WTC11 (cell line): ENCODE measurements around the gene DMXL1. TPM values are rescaled to one million over a fixed set of nuclear protein-coding genes. Genes with fewer than 3 reads are reported as not detected.

Source experiments
- ATAC-seq: fragments of 200-7000 bp; cut with Tn5 transposase; 2 replicates; pipeline ENCODE4 v1.10.0; 2021; ENCODE audit warnings: mild to moderate bottlenecking, moderate library complexity
- CTCF ChIA-PET: fragments of 300-600 bp; sonication (Branson Sonifier 250); formaldehyde crosslinking; loops from one replicate; lab custom pipeline; 2021; ENCODE audit warnings: antibody characterized with exemption; lab: Charles Lee
- POLR2A ChIA-PET: fragments of 350-600 bp; sonication (Branson Sonifier 250); formaldehyde crosslinking; loops from one replicate; lab custom pipeline; 2021; ENCODE audit warnings: antibody characterized with exemption; lab: Charles Lee
- DNase-seq: peaks from one replicate; pipeline ENCODE4 v3.0.0; 2021; ENCODE audit warnings: low spot score
- H3K27ac Mint-ChIP-seq: 2 replicates; pipeline ENCODE4 v1.8.0; 2021; ENCODE audit warnings: mixed read lengths
- H3K27me3 Mint-ChIP-seq: 2 replicates; pipeline ENCODE4 v1.8.0; 2021; ENCODE audit warnings: low read depth, mild to moderate bottlenecking, moderate library complexity, mixed read lengths
- H3K36me3 Mint-ChIP-seq: 2 replicates; pipeline ENCODE4 v1.8.0; 2021; ENCODE audit warnings: mixed read lengths
- H3K4me1 Mint-ChIP-seq: 2 replicates; pipeline ENCODE4 v1.8.0; 2022; ENCODE audit warnings: mixed read lengths
- H3K4me3 Mint-ChIP-seq: 2 replicates; pipeline ENCODE4 v1.8.0; 2021; ENCODE audit warnings: mild to moderate bottlenecking, moderate library complexity, mixed read lengths
- H3K9me3 Mint-ChIP-seq: 2 replicates; pipeline ENCODE4 v1.8.0; 2021; ENCODE audit warnings: mixed read lengths
- ETV6 ChIP-seq: sonication (generic); formaldehyde crosslinking; IDR thresholded peaks from 2 replicates; pipeline ENCODE4 v1.8.1; 2022; ENCODE audit warnings: mild to moderate bottlenecking, missing genetic modification reagents
- NFE2L1 ChIP-seq: sonication (generic); formaldehyde crosslinking; IDR thresholded peaks from 2 replicates; pipeline ENCODE4 v1.8.1; 2023; ENCODE audit warnings: missing genetic modification reagents
- NR1H2 ChIP-seq: sonication (generic); formaldehyde crosslinking; IDR thresholded peaks from 2 replicates; pipeline ENCODE4 v1.9.0; 2021; ENCODE audit warnings: mild to moderate bottlenecking, moderate library complexity, missing genetic modification reagents
- NR2C2 ChIP-seq: sonication (generic); formaldehyde crosslinking; IDR thresholded peaks from 2 replicates; pipeline ENCODE4 v1.8.0; 2022; ENCODE audit warnings: mild to moderate bottlenecking, missing genetic modification reagents
- NR3C1 ChIP-seq: sonication (generic); formaldehyde crosslinking; conservative IDR thresholded peaks from 2 replicates; pipeline ENCODE4 v1.8.1; 2023; ENCODE audit warnings: low read depth, mild to moderate bottlenecking, missing genetic modification reagents
- OVOL2 ChIP-seq: fragments of 250-450 bp; sonication (Bioruptor Pico); IDR thresholded peaks from 2 replicates; pipeline ENCODE4 v1.9.0; 2021; ENCODE audit warnings: mild to moderate bottlenecking, borderline replicate concordance
- TEAD1 ChIP-seq: sonication (generic); formaldehyde crosslinking; IDR thresholded peaks from 2 replicates; pipeline ENCODE4 v1.8.0; 2022; ENCODE audit warnings: mild to moderate bottlenecking, missing genetic modification reagents
- ZBTB21 ChIP-seq: sonication (generic); formaldehyde crosslinking; IDR thresholded peaks from 2 replicates; pipeline ENCODE4 v1.8.1; 2023; ENCODE audit warnings: mild to moderate bottlenecking, missing genetic modification reagents, borderline replicate concordance
- ZNF396 ChIP-seq: fragments of 250-450 bp; sonication (Bioruptor Pico); IDR thresholded peaks from 2 replicates; pipeline ENCODE4 v1.8.0; 2021; ENCODE audit warnings: mild to moderate bottlenecking, moderate library complexity, borderline replicate concordance
- ZNF423 ChIP-seq: fragments of 250-450 bp; sonication (Bioruptor Pico); IDR thresholded peaks from 2 replicates; pipeline ENCODE4 v2.1.2; 2022; ENCODE audit warnings: mild to moderate bottlenecking, moderate library complexity
- ZNF671 ChIP-seq: fragments of 250-450 bp; sonication (Bioruptor Pico); IDR thresholded peaks from 2 replicates; pipeline ENCODE4 v1.8.0; 2021; ENCODE audit warnings: mild to moderate bottlenecking
- total RNA-seq: library from RNA; stranded (reverse); gene quantifications from 3 replicates; pipeline ENCODE4 v1.2.3, GENCODE V29; 2021
- TF ChIP-seq, protein P1 (sequence below): sonication (generic); formaldehyde crosslinking; IDR thresholded peaks from 2 replicates; pipeline ENCODE4 v1.8.1; 2022; ENCODE audit warnings: low read depth, missing genetic modification reagents, borderline replicate concordance
- TF ChIP-seq, protein P2 (sequence below): sonication (generic); formaldehyde crosslinking; IDR thresholded peaks from 2 replicates; pipeline ENCODE4 v1.8.1; 2023; ENCODE audit warnings: mild to moderate bottlenecking, missing genetic modification reagents, moderate library complexity
- TF ChIP-seq, protein P3 (sequence below): sonication (generic); formaldehyde crosslinking; IDR thresholded peaks from 2 replicates; pipeline ENCODE4 v1.8.1; 2022; ENCODE audit warnings: missing genetic modification reagents, borderline replicate concordance
- TF ChIP-seq, protein P4 (sequence below): sonication (generic); formaldehyde crosslinking; IDR thresholded peaks from 2 replicates; pipeline ENCODE4 v1.8.0; 2023; ENCODE audit warnings: missing genetic modification reagents
- TF ChIP-seq, protein P5 (sequence below): fragments of 250-450 bp; sonication (Bioruptor Pico); IDR thresholded peaks from 2 replicates; pipeline ENCODE4 v1.9.0; 2021; ENCODE audit warnings: mild to moderate bottlenecking, borderline replicate concordance
- TF ChIP-seq, protein P6 (sequence below): sonication (generic); formaldehyde crosslinking; IDR thresholded peaks from 2 replicates; pipeline ENCODE4 v1.8.1; 2023; ENCODE audit warnings: mild to moderate bottlenecking, moderate library complexity, missing genetic modification reagents
- TF ChIP-seq, protein P7 (sequence below): fragments of 250-450 bp; sonication (Bioruptor Pico); IDR thresholded peaks from 2 replicates; pipeline ENCODE4 v2.1.2; 2022; ENCODE audit warnings: mild to moderate bottlenecking, moderate library complexity
- TF ChIP-seq, protein P8 (sequence below): sonication (generic); formaldehyde crosslinking; IDR thresholded peaks from 2 replicates; pipeline ENCODE4 v1.8.1; 2023; ENCODE audit warnings: mild to moderate bottlenecking, missing genetic modification reagents, borderline replicate concordance

Gene DMXL1
- total RNA-seq, 1 experiment from 2014 or later, result 43.7 TPM

DNA sequence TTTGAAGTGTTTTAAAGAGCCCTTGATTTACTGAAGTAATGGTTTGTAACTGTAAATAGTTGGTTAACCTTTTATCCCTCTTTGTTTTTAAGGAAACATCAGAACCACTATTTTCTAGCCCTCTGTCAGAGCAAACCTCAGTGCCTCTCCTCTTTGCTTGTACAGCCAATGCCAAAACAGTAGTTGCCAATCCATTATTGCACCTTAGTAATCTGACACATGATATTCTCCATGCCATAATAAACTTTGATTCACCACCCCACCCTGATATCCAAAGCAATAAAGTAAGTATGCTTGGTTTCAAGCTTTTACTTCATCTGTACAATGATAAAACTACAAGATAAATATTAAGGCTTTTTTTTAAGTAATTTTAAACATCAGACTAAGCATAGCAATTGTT, 100.8 kb downstream of the DMXL1 start:
- H3K27me3 Mint-ChIP-seq, result no peaks in the 10 kb centered on the region
- H3K9me3 Mint-ChIP-seq, result no peaks in the 10 kb centered on the region
- CTCF ChIA-PET, result no interaction called here
- peaks cover 7% of the 10 kb centered on the region; the same call in 1 of the 2 replicates for H3K36me3 Mint-ChIP-seq
- H3K27ac Mint-ChIP-seq, result no peak overlapping the region
- no peak overlapping the region for H3K4me3 Mint-ChIP-seq
- ATAC-seq, result no peak
- POLR2A ChIA-PET, result no interaction called here
- peaks cover 16% of the 10 kb centered on the region for H3K4me1 Mint-ChIP-seq
- TF ChIP-seq, protein P1, sequence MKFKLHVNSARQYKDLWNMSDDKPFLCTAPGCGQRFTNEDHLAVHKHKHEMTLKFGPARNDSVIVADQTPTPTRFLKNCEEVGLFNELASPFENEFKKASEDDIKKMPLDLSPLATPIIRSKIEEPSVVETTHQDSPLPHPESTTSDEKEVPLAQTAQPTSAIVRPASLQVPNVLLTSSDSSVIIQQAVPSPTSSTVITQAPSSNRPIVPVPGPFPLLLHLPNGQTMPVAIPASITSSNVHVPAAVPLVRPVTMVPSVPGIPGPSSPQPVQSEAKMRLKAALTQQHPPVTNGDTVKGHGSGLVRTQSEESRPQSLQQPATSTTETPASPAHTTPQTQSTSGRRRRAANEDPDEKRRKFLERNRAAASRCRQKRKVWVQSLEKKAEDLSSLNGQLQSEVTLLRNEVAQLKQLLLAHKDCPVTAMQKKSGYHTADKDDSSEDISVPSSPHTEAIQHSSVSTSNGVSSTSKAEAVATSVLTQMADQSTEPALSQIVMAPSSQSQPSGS (CRISPR knock-in tag), result no peak
- TF ChIP-seq ZBTB21, result no peak
- TF ChIP-seq, protein P2, sequence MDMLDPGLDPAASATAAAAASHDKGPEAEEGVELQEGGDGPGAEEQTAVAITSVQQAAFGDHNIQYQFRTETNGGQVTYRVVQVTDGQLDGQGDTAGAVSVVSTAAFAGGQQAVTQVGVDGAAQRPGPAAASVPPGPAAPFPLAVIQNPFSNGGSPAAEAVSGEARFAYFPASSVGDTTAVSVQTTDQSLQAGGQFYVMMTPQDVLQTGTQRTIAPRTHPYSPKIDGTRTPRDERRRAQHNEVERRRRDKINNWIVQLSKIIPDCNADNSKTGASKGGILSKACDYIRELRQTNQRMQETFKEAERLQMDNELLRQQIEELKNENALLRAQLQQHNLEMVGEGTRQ (CRISPR knock-in tag), result no peak
- TF ChIP-seq, protein P3, sequence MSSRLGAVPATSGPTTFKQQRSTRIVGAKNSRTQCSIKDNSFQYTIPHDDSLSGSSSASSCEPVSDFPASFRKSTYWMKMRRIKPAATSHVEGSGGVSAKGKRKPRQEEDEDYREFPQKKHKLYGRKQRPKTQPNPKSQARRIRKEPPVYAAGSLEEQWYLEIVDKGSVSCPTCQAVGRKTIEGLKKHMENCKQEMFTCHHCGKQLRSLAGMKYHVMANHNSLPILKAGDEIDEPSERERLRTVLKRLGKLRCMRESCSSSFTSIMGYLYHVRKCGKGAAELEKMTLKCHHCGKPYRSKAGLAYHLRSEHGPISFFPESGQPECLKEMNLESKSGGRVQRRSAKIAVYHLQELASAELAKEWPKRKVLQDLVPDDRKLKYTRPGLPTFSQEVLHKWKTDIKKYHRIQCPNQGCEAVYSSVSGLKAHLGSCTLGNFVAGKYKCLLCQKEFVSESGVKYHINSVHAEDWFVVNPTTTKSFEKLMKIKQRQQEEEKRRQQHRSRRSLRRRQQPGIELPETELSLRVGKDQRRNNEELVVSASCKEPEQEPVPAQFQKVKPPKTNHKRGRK (CRISPR knock-in tag), result no peak
- no peak for TF ChIP-seq TEAD1 (CRISPR knock-in tag)
- TF ChIP-seq, protein P4, sequence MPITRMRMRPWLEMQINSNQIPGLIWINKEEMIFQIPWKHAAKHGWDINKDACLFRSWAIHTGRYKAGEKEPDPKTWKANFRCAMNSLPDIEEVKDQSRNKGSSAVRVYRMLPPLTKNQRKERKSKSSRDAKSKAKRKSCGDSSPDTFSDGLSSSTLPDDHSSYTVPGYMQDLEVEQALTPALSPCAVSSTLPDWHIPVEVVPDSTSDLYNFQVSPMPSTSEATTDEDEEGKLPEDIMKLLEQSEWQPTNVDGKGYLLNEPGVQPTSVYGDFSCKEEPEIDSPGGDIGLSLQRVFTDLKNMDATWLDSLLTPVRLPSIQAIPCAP, result no peak
- no peak for TF ChIP-seq ZNF396 (CRISPR knock-in tag)
- TF ChIP-seq NR3C1, result no peak
- TF ChIP-seq, protein P5, sequence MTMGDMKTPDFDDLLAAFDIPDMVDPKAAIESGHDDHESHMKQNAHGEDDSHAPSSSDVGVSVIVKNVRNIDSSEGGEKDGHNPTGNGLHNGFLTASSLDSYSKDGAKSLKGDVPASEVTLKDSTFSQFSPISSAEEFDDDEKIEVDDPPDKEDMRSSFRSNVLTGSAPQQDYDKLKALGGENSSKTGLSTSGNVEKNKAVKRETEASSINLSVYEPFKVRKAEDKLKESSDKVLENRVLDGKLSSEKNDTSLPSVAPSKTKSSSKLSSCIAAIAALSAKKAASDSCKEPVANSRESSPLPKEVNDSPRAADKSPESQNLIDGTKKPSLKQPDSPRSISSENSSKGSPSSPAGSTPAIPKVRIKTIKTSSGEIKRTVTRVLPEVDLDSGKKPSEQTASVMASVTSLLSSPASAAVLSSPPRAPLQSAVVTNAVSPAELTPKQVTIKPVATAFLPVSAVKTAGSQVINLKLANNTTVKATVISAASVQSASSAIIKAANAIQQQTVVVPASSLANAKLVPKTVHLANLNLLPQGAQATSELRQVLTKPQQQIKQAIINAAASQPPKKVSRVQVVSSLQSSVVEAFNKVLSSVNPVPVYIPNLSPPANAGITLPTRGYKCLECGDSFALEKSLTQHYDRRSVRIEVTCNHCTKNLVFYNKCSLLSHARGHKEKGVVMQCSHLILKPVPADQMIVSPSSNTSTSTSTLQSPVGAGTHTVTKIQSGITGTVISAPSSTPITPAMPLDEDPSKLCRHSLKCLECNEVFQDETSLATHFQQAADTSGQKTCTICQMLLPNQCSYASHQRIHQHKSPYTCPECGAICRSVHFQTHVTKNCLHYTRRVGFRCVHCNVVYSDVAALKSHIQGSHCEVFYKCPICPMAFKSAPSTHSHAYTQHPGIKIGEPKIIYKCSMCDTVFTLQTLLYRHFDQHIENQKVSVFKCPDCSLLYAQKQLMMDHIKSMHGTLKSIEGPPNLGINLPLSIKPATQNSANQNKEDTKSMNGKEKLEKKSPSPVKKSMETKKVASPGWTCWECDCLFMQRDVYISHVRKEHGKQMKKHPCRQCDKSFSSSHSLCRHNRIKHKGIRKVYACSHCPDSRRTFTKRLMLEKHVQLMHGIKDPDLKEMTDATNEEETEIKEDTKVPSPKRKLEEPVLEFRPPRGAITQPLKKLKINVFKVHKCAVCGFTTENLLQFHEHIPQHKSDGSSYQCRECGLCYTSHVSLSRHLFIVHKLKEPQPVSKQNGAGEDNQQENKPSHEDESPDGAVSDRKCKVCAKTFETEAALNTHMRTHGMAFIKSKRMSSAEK (CRISPR knock-in tag), result no peak
- TF ChIP-seq NR1H2 (CRISPR knock-in tag), result no peak
- TF ChIP-seq, protein P6, sequence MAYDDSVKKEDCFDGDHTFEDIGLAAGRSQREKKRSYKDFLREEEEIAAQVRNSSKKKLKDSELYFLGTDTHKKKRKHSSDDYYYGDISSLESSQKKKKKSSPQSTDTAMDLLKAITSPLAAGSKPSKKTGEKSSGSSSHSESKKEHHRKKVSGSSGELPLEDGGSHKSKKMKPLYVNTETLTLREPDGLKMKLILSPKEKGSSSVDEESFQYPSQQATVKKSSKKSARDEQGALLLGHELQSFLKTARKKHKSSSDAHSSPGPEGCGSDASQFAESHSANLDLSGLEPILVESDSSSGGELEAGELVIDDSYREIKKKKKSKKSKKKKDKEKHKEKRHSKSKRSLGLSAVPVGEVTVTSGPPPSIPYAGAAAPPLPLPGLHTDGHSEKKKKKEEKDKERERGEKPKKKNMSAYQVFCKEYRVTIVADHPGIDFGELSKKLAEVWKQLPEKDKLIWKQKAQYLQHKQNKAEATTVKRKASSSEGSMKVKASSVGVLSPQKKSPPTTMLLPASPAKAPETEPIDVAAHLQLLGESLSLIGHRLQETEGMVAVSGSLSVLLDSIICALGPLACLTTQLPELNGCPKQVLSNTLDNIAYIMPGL (CRISPR knock-in tag), result no peak
- TF ChIP-seq ZNF671 (CRISPR knock-in tag), result no peak
- no peak for TF ChIP-seq ETV6 (CRISPR knock-in tag)
- no peak for DNase-seq

DNA sequence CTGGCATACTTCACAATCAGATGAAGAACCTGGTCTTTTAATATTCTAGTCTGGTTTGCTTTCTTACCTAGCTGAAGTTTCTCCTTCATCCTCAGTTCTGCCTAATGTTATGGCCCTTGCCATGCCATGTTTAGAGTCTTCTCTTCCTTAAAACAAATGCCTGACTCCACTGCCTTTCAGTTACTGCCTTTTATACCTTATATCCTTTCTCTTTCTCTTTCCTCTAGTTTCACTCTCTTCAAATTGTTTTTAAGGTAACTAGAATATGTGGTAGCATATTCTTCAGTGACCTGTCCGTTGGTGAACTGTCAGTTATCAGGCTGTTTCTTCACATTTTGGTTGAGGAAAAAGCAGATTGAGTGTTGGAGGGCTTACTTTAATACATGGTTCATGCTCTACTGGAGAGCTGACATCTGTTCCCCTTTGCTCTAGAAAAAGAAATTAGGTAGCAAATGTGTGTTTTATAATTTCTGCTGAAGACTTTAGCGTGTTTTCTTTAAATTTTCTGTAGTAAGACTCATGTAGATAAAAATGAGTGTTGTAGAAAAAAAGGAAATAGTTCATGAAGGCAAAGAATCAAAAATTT, 103.8 kb downstream of the DMXL1 start:
- no peaks in the 10 kb centered on the region for H3K27me3 Mint-ChIP-seq
- no peak overlapping the region for H3K27ac Mint-ChIP-seq
- DNase-seq (no peak), ATAC-seq (no peak)
- H3K4me1 Mint-ChIP-seq, result peaks cover 18% of the 10 kb centered on the region
- no peaks in the 10 kb centered on the region for H3K9me3 Mint-ChIP-seq
- CTCF ChIA-PET, result no interaction called here
- peaks cover 4% of the 10 kb centered on the region; the same call in 1 of the 2 replicates for H3K36me3 Mint-ChIP-seq
- no peak overlapping the region for H3K4me3 Mint-ChIP-seq
- POLR2A ChIA-PET, result no interaction called here
- TF ChIP-seq TEAD1 (CRISPR knock-in tag) (no peak), NR2C2 (CRISPR knock-in tag) (no peak), ZNF423 (no peak), OVOL2 (CRISPR knock-in tag) (no peak), NFE2L1 (CRISPR knock-in tag) (no peak)
- TF ChIP-seq, protein P7, sequence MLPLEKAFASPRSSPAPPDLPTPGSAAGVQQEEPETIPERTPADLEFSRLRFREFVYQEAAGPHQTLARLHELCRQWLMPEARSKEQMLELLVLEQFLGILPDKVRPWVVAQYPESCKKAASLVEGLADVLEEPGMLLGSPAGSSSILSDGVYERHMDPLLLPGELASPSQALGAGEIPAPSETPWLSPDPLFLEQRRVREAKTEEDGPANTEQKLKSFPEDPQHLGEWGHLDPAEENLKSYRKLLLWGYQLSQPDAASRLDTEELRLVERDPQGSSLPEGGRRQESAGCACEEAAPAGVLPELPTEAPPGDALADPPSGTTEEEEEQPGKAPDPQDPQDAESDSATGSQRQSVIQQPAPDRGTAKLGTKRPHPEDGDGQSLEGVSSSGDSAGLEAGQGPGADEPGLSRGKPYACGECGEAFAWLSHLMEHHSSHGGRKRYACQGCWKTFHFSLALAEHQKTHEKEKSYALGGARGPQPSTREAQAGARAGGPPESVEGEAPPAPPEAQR, result no peak
- TF ChIP-seq, protein P8, sequence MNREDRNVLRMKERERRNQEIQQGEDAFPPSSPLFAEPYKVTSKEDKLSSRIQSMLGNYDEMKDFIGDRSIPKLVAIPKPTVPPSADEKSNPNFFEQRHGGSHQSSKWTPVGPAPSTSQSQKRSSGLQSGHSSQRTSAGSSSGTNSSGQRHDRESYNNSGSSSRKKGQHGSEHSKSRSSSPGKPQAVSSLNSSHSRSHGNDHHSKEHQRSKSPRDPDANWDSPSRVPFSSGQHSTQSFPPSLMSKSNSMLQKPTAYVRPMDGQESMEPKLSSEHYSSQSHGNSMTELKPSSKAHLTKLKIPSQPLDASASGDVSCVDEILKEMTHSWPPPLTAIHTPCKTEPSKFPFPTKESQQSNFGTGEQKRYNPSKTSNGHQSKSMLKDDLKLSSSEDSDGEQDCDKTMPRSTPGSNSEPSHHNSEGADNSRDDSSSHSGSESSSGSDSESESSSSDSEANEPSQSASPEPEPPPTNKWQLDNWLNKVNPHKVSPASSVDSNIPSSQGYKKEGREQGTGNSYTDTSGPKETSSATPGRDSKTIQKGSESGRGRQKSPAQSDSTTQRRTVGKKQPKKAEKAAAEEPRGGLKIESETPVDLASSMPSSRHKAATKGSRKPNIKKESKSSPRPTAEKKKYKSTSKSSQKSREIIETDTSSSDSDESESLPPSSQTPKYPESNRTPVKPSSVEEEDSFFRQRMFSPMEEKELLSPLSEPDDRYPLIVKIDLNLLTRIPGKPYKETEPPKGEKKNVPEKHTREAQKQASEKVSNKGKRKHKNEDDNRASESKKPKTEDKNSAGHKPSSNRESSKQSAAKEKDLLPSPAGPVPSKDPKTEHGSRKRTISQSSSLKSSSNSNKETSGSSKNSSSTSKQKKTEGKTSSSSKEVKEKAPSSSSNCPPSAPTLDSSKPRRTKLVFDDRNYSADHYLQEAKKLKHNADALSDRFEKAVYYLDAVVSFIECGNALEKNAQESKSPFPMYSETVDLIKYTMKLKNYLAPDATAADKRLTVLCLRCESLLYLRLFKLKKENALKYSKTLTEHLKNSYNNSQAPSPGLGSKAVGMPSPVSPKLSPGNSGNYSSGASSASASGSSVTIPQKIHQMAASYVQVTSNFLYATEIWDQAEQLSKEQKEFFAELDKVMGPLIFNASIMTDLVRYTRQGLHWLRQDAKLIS (CRISPR knock-in tag), result no peak
